ENCODE measurements around the gene CLDN4. TPM values are rescaled to one million over a fixed set of nuclear protein-coding genes. Genes with fewer than 3 reads are reported as not detected.
A peak's percentile ranks its signal among the peaks of the same experiment; 100 is the strongest.
"Not testable (repeated sequence)": the region's sequence is repeated elsewhere in the genome, so short reads cannot be mapped to it uniquely, and the experiment has no call there.

CLDN4 gene
- total RNA-seq, 1 donor from 2014 or later = 1.7 TPM

GRCh38 chr7:73823257-73823656 lies 7.5 kb upstream of the CLDN4 start:
- no peak for DNase-seq (ENCODE audit: low spot score)
- ATAC-seq = no peak

GRCh38 chr7:73823873-73824592 lies 6.8 kb upstream of the CLDN4 start:
- DNase-seq (ENCODE audit: low spot score) (no peak), ATAC-seq (no peak)

- no peak for ATAC-seq
- no peak for DNase-seq (ENCODE audit: low spot score)
Measured at GRCh38 chr7:73824986-73825385, 5.8 kb upstream of the CLDN4 start.

GRCh38 chr7:73827567-73828106 lies 3.2 kb upstream of the CLDN4 start:
- ATAC-seq (peak; percentile 28), DNase-seq (ENCODE audit: low spot score) (no peak)

GRCh38 chr7:73828107-73828803 lies 2.5 kb upstream of the CLDN4 start:
- ATAC-seq (peak; percentile 25), DNase-seq (ENCODE audit: low spot score) (no peak)

GRCh38 chr7:73828972-73829371 lies 1.8 kb upstream of the CLDN4 start:
- ATAC-seq = no peak
- DNase-seq (ENCODE audit: low spot score) = no peak

- DNase-seq (ENCODE audit: low spot score) (no peak), ATAC-seq (no peak)
Measured at GRCh38 chr7:73829505-73829904, 1.3 kb upstream of the CLDN4 start.

GRCh38 chr7:73829921-73830680 lies 695 bp upstream of the CLDN4 start:
- peak; percentile 27 for ATAC-seq
- DNase-seq (ENCODE audit: low spot score) = no peak

GRCh38 chr7:73831584-73831833 lies 713 bp downstream of the CLDN4 start:
- DNase-seq (ENCODE audit: low spot score) = no peak
- no peak for ATAC-seq

GRCh38 chr7:73831834-73832651 lies 1.2 kb downstream of the CLDN4 start:
- ATAC-seq (peak; percentile 30), DNase-seq (ENCODE audit: low spot score) (no peak)

- ATAC-seq (no peak), DNase-seq (ENCODE audit: low spot score) (no peak)
Measured at GRCh38 chr7:73832806-73833205, 2.0 kb downstream of the CLDN4 start.

GRCh38 chr7:73833251-73833919 lies 2.6 kb downstream of the CLDN4 start:
- no peak for DNase-seq (ENCODE audit: low spot score)

GRCh38 chr7:73834626-73835191 lies 3.9 kb downstream of the CLDN4 start:
- no peak for DNase-seq (ENCODE audit: low spot score)
- no peak for ATAC-seq

More at GRCh38 chr7:73833251-73833919, 2.6 kb downstream of the CLDN4 start:
- ATAC-seq = no peak

- DNase-seq (ENCODE audit: low spot score); ATAC-seq: not testable (repeated sequence)
Measured at GRCh38 chr7:73837167-73837566, 6.4 kb downstream of the CLDN4 start.

GRCh38 chr7:73838642-73839041 lies 7.8 kb downstream of the CLDN4 start:
- no peak for DNase-seq (ENCODE audit: low spot score)

GRCh38 chr7:73839290-73839689 lies 8.5 kb downstream of the CLDN4 start:
- DNase-seq (ENCODE audit: low spot score) = no peak

More at GRCh38 chr7:73838642-73839041, 7.8 kb downstream of the CLDN4 start:
- no peak for ATAC-seq

GRCh38 chr7:73839743-73840714 lies 9.2 kb downstream of the CLDN4 start:
- ATAC-seq (no peak), DNase-seq (ENCODE audit: low spot score) (no peak)

More at GRCh38 chr7:73839290-73839689, 8.5 kb downstream of the CLDN4 start:
- ATAC-seq = no peak

GRCh38 chr7:73840715-73841379 lies 10.1 kb downstream of the CLDN4 start:
- DNase-seq (ENCODE audit: low spot score) (no peak), ATAC-seq (no peak)
